Stimulated activated CD4-positive, alpha-beta T cell treated with anti-CD3 and anti-CD28 coated beads, TNF-alpha, amount 100 ng/mL, for 1 hour (primary cell): Measurements from ENCODE around the gene WFIKKN1.

Experiments used
- DNase-seq, 3 donors: peaks; one replicate each; pipeline ENCODE4 v3.0.0-alpha.2; 2020; ENCODE audit warnings: low read depth in 3 of 3, low spot score in 1 of 3

Gene WFIKKN1

DNA sequence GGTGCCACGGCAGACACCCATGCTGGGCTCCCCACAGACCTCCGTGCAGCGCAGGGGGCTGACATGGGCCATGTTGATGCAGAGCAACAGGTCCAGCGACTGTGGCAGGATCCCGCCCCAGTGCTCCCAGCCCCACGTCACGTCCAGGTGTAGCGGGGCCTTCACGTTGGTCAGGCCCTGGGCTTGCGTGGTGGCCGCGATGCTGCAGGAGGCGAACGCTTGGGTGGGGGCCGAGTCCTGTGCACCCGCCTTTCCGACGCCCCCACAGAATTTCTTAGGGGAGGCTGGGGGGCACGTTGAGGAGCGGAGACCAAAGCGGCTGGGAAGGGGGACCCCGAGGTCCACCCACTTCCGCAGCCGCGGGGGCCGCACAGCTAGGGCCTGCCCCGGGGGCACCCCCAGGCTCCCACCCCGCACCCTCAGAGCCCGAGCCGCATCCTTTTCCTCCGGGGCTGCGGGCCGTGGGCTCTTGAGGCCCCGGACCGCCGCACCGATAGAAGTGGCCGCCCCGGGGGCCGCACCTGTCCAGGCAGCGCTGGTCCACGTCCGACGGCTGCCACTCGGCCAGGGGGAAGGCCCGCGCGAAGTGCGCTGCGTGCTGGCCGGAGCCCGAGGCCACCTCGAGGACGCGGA lies 4.9 kb downstream of the WFIKKN1 start:
- no peak for DNase-seq

DNA sequence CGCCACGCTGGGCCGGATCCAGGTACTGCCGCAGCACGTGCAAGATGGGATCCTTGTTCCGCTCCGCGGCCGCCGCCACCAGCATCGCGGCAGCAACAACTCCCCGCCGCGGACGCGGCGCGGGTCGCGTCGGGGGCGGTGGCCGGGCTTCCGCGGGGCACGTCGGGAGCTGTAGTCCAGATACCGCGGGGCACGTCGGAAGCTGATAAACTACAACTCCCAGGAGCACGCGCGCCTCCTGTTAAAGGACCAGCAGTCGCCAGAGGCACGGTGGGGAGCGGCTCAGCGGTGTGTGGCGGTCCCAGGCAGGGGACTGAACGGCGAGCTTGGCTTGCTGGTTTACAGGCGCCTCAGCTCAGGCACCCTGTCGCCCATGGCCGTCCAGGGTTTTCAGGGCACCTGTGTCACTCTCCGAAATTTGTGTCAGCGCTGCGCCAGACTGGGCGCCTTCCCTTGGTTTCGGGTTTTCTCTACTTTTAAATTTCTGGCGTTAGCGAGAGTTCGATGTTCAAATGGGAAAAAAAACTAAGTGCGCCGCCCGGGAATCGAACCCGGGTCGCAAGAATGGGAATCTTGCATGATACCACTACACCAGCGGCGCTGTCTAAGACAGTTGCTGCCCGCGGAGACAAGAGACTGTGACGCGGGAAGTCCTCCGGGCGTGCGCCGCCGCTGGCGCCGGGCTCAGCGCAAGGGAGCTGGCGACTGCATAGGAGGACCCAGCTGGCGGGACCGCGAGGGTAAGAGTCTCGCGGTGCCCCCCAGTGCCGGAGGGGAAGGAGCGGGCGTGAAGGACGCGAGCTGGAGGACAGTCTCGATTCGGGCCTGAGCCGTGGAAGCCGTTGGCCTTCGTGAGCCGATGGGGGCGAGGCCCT lies 5.7 kb downstream of the WFIKKN1 start, which contains the start of gene METTL26:
METTL26 (minus strand) TSS at position 100 of the 875 bp plus-strand sequence; CDS start at position 85, 15 bp downstream.
- peak; percentile 81 to 96 (median 82) for DNase-seq

DNA sequence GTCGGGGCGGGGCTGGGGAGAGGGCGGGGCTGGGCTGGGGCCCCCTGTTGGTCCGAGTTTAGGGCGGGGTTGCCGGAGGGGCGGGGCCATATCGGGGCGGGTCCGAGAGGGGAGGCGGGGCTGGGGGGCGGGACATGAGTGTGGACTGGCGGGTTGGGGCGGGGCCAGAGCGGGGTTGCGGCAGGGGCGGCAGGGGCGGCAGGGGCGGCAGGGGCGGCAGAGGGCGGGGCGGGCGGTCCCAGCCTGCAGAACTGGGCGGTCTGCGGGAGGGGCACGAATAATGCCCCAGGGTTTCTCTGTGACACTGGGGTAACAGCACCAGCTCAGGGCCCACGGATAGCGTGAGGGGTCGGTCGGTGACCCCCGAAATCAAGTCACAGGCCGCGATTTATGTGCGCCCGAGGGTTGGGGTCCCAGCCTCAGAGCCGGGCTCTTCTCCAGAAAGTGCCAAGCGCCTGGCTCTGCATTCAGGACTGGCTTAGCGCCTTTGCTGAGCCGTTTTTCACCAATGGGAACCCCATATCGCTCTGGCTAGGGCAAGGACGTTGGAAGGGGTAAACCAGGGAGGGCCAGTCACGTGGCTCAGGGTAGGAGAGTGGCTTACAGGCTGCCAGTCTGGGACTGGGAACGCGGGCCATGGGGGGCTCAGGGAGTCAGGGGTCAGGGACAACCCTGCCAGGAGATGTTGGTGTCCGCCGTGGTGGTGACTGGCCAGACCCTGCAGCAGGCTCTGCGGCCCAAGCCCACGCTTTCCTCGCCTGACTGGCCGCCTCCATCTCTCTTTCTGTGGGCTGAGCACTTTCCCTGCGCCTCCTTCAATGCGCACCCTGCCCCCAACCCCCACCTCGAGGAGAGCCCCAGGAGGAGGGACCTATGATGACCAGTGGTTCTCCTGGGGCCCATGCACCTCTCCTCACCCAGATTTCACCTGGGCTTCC lies 6.6 kb downstream of the WFIKKN1 start:
- DNase-seq: peak; percentile 74 to 84 (median 83)

DNA sequence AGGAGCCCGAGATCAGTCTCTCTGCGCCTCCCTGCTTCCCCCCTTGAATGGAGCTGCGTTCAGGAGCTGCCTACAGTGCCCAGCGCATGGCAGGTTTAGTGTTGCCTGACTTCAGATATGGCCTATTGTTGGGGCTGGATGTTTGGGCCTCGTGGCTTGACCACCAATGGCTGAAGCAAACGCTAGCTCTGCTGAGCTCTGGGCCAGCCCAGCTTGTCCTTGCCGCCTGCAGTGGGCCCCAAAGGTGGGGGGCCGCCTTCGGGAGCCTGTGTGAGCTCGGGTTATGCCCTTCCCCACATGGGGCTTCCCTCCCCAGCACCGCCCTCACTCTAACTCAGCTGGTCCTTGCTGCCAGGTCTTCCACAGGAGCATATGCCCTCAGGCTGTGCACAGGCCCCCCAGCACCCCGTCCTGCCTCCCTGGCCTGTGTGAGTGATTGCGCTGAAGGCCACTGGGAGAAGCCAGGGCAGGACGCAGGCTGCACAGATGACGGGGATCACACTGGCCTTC lies 7.3 kb downstream of the WFIKKN1 start:
- no peak for DNase-seq

DNA sequence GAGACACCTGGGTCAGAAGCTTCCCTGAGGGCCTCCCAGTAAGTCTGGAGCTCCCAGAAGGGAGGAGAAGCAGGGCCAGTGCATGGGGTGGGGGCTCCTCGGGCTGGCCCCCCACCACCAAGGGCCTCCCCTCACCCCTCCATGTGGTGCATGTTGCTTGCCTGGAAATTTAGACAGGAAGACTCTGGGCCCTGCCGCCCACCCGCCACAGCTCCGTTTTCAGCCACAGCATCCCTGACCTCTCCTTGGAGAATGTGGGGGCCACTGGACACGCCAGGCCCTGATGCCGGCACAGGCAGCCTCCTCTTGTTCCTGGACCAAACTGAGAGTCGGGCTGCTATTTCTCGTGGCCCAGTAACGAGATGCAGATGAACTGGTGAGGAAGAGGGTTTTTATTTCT lies 8.1 kb downstream of the WFIKKN1 start:
- no peak for DNase-seq

DNA sequence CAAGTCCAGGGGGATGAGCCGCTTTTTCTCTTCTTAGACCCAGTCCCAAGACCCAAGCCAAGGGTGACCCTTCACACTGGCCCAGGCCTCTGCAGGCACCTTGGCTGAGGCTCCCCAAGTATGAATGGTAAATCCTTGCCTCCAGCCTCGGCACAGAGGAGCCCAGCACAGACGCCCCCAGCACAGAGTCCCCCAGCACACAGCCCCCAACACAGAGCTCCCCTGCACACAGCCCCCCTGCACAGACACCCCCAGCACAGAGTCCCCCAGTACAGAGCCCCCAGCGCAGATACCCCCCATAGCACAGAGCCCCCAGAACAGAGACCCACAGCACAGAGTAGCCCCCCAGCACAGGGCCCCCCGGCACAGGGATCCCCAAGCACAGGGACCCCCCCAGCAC lies 9.8 kb downstream of the WFIKKN1 start:
- DNase-seq: no peak

DNA sequence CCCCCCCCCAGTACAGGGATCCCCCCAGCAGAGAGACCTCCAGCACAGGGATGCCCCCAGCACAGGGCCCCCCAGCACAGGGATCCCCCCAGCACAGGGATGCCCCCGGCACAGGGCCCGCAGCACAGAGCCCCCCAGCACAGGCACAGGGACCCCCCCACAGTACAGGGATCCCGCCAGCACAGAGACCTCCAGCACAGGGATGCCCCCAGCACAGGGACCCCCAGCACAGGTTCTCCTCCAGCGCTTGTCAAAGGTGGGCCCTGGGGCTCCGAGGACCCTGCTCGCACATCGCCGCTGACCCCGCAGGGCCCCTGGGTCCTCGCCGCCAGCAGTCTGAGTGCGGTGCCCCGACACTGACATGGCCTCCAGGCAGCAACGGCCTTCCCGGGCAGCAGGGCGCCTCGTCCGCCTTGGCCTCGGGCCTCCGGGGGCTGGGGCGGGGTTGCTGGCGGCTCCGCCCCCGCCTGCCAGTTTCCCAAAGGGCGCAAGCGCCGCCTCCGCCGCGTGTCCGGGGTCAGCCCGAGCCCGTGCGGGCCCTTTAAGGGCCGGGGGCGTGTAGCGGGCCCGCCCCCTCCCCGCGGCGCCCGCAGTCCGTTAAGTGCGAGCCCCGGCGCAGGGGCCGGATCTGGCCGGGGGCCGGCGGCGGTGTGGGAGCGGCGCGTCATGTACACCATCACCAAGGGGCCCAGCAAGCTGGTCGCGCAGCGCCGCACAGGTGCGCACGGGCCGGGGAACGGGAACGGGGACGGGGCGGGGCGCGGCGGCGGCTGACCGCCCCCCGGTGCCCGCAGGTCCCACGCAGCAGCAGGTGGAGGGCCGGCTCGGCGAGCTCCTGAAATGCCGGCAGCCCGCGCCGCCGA lies 10.8 kb downstream of the WFIKKN1 start, which contains the start of gene MCRIP2:
MCRIP2 (plus strand) TSS at position 503 of the 863 bp plus-strand sequence; CDS start at position 667, 164 bp downstream.
- DNase-seq: peak in 1 of 3 donors; percentile 64

DNA sequence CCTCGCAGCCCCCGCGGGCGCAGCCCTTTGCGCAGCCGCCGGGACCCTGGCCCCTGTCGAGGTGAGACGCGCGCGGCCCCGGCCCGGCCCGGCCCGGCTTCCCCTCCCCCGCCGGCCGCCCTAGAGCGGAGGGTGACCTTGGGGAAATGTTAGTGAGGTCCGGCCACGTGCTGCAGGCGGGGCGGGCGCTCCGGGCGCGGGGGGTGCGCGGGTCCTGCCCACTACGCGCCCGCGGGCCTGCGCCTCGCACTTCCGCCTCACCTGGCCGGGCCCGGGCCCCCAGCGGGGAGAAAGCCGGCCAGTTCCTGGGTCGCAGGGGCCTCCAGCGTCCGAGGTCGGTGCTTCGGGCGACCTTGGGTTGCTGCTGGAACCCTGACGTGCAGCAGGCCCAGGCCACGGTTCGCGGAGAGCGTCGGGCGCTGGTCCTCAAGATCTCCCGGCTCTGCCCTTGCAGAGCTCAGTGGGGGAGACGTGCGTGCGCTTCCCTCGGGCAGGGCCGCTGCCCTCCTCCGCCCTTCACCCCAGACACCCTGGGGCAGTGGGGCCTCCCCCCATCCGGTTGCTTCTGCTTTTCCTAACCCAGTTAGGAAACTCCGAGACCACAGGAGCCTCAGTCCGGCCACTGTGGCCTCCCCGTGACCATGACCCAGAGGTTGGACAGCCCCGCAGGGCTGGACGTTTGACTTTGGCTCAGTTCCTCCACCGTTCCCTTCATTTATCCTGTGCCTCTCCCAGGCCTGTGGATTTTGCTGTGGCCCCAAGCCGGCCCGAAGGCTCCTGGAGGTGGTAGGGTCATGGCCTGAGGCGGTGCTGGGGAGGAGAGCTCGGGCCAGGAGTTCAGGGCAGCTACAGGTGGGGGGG lies 11.6 kb downstream of the WFIKKN1 start:
- no peak for DNase-seq

DNA sequence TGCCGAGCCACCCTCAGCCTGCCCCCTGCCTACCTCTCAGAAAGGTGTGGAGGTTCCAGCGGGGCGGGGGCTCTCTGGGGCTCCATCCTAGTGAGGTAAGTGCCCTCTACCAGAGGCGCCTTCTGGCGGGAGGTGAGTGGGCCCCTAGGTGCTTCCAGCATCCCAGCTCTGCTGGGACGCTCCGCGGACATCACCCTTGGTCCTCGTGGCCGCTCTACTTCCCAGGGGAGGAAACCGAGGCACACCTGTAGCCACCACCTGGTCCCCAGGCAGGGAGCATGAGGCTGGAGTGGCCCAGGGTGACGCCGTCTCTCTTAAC lies 12.2 kb downstream of the WFIKKN1 start:
- no peak for DNase-seq

DNA sequence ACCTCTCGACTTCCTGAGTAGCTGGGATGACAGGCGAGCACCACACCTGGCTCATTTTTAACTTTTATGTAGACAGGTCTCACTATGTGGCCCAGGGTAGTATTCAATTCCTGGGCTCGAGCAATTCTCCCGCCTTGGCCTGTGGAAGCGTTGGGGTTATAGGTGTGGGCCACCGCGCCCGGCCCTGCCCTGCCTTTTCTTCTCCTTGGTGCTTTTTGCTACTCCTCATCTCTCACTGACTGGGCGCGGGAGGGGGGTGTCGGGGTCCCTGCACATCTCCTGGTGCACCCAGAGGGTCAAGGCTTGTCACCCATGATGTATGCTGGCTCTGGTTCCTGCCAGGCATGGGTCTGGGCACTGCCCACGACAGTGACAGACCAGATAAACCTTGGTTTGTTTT lies 13.8 kb downstream of the WFIKKN1 start:
- no peak for DNase-seq

DNA sequence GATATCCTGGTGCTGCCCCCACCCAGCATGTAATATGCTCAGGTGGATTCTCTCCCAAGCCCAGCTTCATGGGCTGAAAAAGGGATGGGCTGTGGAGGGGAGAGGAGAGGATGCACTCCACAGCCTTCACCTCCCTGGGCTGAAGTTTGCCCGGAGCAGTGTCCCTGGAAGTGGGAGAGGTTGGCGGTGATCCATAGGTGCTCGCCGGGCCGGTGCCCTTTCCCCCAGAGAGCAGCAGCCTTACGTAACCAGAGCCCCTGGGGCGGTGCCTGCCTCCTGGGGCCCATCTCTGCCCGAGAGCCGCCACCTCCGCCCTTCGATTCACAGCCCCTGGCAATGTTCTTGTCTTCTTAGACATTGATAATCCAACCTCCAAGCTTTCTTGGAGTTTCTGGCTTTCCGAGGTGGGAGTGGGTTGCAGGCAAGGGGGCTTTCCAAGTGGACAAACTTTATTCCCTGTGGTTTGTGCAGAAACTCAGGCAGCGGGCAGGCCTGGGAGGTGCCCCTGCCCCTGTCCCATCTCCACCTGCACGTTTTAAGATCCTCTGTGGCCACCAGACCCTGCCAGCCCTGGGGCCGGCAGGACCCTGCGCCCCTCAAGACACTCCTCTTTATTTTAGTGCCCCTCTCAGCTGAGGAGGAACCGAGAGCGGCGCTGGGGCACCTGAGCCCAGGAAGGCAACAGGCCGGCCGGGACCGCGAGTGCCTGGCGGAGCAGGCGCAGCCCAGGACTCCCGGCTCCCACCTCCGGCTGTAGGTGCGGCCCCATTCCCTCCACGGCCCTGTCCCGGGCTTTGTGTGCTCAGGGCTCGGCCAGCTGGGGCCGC lies 15.3 kb downstream of the WFIKKN1 start:
- no peak for DNase-seq

DNA sequence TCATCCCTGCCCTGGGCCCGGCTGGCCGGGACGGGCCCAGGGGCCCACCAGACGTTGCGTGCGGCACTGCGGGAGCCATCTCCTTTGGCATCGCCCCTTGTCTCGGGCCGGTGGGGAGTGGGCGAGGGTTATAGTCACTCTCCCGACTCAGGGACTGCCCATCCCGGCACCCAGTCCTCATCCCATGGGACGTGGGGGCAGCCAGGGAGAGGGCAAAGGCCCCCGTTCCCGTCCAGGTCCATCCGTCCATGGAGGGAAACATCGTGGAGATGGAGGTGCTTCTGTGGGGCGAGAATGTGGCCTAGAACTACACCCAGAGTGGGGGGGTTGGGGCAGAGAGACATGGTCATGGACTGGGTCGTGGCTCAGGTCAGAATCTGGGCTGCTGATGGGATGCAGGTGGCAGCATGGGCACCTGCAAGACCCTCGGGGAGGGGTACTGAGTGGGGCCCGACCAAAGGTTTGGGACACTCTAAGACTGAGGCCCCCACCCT lies 15.9 kb downstream of the WFIKKN1 start:
- no peak for DNase-seq

DNA sequence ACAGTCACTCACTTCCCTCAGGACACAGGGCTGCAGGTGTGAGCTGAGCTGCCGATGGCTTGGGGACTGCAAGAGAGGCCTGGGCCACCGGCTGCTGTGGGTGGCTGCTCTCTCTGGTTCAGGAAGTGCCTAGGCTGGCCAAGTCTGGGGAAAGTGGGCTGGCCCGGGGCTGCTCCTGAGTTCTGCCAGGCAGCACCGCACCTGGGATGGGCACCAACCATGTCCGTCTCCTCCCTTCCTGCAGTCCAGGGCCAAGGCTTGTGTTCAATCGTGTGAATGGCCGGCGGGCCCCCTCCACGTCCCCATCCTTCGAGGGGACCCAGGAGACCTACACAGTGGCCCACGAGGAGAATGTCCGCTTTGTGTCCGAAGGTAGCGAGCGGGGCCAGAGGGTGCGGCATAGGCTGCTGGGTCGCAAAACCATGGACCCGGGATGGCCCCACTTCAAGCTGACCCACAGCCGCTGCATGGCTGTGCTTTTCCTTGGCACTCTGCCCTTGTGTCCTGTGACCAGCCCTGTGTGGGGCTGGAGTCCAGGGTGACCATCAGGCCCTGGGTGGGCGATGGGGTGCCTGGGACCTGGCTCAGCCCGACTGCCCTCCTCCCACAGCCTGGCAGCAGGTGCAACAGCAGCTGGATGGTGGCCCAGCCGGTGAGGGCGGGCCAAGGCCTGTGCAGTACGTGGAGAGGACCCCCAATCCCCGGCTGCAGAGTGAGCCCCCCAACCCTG lies 16.6 kb downstream of the WFIKKN1 start:
- DNase-seq: no peak

DNA sequence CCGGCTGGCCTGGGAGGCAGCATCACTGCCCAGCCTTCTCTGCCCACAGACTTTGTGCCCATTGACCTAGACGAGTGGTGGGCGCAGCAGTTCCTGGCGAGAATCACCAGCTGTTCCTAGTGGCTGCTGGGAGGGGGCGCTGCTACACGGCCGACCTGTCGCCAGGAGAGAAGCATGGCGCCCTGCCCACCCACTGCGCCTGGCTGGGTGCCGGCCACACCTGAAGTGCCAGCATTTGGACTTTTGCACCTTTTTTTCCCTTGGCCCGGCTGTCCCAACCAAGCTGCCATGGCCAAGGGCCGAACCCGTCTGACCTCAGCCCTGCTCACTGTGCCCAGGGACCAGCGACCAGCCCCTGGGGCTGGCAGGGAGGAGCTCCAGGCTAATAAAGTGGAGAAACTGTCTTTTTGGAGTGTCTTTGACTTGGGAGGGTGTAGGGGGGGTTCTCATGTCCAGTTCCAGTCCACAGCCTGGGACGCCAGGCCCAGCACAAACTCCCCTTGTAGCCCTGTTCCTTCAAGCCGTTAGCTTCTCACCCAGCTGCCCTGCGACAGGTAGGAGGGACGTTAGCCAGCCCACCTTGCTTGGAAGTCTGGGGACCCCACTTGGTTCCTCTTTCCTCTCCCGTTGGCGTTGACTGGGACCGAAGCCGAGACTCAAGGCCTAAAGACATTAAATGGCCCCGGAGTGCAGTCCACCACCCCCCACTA lies 17.4 kb downstream of the WFIKKN1 start:
- DNase-seq: peak in 1 of 3 donors; percentile 37

DNA sequence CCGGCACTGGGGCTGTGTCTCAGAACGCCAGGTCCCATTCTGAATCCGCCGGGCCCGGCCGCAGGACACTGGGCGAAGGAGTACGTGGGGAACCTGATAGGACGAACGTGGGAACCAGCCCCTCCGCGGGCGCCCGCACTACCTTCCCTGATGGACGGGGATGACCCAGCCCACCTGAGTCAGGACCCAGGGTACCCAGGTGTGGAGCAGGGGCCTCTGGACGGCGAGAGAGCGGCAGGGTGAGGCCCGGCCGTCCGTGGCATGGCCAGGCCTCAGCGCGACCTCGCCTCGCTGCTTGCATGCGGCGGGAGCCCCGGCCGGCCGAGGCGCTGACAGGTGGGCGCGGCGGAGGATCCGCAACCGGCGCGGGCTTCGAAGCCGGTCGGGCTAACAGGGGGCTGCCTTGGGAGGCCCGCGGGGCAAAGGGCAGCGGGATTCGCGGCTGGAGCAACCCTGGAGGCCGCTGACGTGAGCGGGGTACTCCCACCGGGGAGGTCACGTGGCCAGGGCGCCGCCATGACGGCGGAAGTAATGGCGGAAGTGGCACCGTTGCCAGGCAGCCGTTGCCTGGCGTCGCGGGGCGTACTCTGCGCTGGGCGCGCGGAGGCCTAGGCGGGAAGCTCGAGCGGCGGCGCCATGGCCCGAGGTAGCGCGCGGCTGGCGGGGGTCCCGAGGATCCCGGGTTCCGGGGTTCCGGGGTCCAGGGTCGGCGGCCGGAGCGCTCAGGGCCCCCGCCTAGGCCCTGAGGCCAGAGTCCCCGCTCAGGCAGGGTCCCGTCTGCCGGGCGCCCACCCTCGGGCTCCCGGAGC lies 18.2 kb downstream of the WFIKKN1 start, which contains the start of gene WDR90:
WDR90 (plus strand) TSS at position 585 of the 809 bp plus-strand sequence; CDS start at position 637, 52 bp downstream.
- DNase-seq: peak; percentile 78 to 86 (median 80)

DNA sequence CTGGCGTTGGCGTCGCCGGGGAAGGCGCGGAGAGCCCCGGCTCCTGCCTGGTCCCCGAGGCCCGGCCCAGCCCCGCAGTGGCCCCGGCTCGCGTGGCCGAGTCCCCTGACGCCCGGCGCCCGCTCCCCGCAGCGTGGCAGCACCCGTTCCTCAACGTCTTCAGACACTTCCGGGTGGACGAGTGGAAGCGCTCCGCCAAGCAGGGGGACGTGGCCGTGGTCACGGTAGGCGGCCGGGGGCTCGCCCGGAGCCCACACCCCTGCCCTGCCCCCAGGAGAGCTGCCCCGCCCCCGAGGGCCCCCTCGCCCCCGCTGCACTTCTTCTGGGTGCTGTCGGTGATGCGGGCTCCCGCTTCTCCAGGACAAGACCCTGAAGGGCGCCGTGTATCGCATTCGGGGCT lies 18.8 kb downstream of the WFIKKN1 start:
- no peak for DNase-seq
